ENCODE results near the gene ABI1. TPM values are rescaled to one million over a fixed set of nuclear protein-coding genes. Genes with fewer than 3 reads are reported as not detected.
A peak's percentile ranks its signal among the peaks of the same experiment; 100 is the strongest.
"Not testable (repeated sequence)": the region's sequence is repeated elsewhere in the genome, so short reads cannot be mapped to it uniquely, and the experiment has no call there.

Gene ABI1
- 39.4 and 62.5 TPM in 2 replicates for total RNA-seq (2014; rRNA removed; shearing (Covaris generic))

DNA sequence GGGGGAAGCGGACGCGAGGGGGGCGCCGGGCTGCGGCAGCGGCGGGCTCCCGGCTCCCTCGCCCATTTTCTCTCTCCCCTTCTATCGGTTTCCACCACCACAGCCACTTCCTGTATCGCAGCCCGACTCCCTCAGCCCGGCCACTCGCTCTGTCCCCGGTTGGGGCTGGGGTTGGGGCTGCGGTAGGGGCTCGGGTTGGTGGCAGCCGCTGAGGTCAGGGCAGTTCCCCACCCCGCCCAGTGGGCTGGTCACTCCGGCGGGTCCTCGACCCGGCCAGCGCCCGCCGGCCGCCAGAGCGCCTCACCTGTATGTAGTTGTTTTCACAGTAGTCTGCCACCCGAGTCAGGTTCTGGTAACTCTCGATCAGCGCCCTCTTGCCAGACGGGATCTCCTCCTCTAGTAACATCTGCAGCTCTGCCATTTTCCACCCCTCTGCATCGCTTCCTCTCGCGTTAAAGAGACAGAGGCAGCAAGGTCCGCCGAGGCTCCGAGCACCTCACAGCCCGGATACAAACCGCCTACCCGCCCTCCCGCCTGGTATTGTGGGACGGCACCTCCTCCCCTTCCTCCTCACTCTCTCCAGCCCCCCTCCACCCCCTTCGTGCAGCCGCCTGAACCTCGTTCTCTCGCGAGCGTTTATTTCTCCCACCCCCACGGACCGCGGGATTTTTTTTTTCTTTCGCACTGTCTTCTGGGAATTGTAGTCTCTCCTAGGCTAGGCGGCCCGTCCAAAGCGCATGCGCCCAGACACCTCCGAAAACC, at the start of gene ABI1:
Gene ABI1 (minus strand): TSS at position 516 of the 762 bp plus-strand sequence. CDS start 95 bp downstream, at position 421.
- Histone ChIP-seq H3K4me3 (peak within 1 kb of the TSS; percentile 78), H3K27ac (peak within 1 kb of the TSS; percentile 77), H3K9me3 (replicated peaks) (no peaks in the 10 kb centered on the region), H3K4me1 (replicated peaks) (peaks cover 13% of the 10 kb centered on the region), H3K36me3 (peaks cover 5% of the 10 kb centered on the region; the same call in 1 of the 2 replicates), H3K27me3 (replicated peaks) (no peaks in the 10 kb centered on the region; the same call in 1 of the 2 replicates)
- peak; percentile 98 to 99 for DNase-seq (ENCODE audit: low read depth in 1 of 2, low spot score in 2 of 2)

DNA sequence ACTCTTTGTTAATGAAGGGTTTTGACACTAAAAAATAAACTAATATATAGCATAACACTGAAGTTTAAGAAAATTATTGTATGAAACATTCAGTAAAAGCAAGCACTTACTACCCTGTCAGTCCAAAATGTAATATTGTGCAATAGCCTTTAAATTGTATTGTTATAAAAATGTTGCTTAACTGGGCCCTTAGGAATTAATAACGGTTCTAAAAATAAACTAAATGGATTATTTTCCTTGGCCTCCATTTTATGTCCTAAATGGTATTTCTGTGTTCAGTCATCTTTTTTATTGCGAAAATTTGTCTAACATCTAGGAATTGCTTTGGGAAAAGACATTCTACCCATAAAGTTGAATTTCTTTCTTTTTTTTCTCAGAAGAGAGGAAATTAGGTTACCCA, 49.0 kb upstream of the ABI1 start:
- no peaks in the 10 kb centered on the region for H3K36me3 ChIP-seq
- DNase-seq (ENCODE audit: low read depth in 1 of 2, low spot score in 2 of 2), result no peak
- no peaks in the 10 kb centered on the region for H3K9me3 ChIP-seq (replicated peaks)
- H3K27me3 ChIP-seq (replicated peaks), result no peaks in the 10 kb centered on the region
- H3K27ac ChIP-seq, result no peak overlapping the region
- H3K4me1 ChIP-seq (replicated peaks), result no peaks in the 10 kb centered on the region
- H3K4me3 ChIP-seq, result no peak overlapping the region

DNA sequence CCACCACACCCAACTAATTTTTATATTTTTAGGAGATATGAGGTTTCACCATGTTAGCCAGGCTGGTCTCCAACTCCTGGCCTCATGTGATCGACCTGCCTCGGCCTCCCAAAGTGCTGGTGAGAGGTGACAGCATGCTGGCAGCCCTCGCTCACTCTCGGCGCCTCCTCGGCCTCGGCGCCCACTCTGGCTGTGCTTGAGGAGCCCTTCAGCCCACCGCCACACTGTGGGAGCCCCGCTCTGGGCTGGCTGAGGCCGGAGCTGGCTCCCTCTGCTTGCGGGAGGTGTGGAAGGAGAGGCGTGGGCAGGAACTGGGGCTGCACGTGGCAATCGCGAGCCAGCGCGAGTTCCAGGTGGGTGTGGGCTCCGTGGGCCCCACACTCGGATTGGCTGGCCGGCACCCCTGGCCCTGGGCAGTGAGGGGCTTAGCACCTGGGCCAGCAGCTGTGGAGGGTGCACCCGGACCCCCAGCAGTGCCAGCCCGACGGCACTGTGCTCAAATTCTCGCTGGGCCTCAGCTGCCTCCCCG, 44.6 kb upstream of the ABI1 start:
- not testable (repeated sequence) for H3K4me3 ChIP-seq; H3K9me3 ChIP-seq (replicated peaks); DNase-seq (ENCODE audit: low read depth in 1 of 2, low spot score in 2 of 2); H3K36me3 ChIP-seq; H3K27ac ChIP-seq; H3K4me1 ChIP-seq (replicated peaks); H3K27me3 ChIP-seq (replicated peaks)

DNA sequence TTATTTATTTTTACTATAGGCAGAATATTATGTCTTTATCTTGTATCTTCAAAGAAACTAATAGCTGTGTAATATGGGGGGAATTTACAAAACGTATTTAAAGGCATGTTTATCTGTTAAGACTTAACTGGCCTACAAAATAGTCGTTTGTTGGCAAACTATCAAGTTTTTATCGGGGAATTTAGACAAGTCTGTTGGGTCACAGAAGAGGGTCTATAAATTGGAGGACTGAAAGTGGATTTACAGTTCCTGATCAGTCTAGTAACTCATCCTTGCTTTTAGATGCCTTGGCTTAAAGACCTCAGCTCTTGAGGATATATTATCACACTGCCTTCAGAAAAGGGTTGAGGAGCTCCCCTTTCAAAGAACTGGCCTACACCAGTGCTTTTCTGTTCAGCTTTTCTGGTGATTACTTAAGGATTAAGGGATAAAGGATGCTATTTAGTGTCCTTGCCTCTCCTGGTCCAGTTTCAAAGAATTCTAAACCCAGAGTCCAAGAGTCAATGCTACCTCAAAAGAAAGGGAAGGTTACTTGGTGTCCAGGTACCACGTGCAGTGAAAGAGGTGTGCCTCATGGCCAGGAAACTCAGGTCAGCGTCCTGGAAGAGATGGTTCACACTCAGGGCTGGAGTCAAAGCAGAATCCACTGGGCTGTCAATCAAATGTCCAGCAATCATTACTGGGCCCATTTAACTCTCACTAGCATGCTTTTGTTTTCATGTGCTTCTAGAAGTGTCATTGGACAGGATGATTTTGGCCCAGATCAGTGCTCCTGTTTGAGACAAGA, 42.9 kb upstream of the ABI1 start:
- DNase-seq (ENCODE audit: low read depth in 1 of 2, low spot score in 2 of 2), result no peak
- no peaks in the 10 kb centered on the region for H3K27me3 ChIP-seq (replicated peaks)
- no peaks in the 10 kb centered on the region for H3K9me3 ChIP-seq (replicated peaks)

DNA sequence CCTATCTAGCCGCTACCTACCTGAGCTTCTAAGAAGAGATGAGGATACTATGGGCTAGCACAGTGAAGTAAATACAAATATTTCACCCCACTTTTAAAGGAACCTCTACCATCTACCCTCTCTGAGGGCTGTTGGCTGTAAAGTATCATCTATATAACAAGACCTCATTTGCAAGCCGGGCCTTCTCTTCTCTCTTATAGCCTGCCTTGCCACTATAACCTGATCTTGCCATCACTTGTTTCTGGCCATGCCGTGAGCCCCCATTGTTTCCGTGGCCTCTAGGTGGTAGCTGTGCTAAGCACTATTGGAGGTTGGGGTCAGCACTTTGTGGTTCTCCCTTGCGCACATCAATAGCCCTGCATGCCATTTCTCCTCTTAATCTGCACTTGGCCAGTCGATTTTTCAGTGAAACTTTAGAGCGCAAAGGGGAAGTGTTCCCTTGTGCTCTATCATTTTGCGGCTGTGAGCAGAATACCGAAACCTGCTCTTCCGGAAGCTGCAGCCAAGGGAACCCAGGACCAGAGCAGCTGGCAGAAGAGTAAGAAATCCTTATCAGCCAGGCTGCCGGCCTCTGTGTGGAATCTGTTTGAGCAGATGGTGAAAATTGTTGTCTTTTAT, 31.7 kb upstream of the ABI1 start:
- H3K27me3 ChIP-seq (replicated peaks); H3K4me3 ChIP-seq; DNase-seq (ENCODE audit: low read depth in 1 of 2, low spot score in 2 of 2); H3K9me3 ChIP-seq (replicated peaks); H3K27ac ChIP-seq; H3K4me1 ChIP-seq (replicated peaks); H3K36me3 ChIP-seq: not testable (repeated sequence)

More for the DNA sequence above, 42.9 kb upstream of the ABI1 start:
- Histone ChIP-seq H3K4me1 (replicated peaks) (no peaks in the 10 kb centered on the region), H3K36me3 (no peaks in the 10 kb centered on the region), H3K4me3 (no peak overlapping the region), H3K27ac (no peak overlapping the region)

DNA sequence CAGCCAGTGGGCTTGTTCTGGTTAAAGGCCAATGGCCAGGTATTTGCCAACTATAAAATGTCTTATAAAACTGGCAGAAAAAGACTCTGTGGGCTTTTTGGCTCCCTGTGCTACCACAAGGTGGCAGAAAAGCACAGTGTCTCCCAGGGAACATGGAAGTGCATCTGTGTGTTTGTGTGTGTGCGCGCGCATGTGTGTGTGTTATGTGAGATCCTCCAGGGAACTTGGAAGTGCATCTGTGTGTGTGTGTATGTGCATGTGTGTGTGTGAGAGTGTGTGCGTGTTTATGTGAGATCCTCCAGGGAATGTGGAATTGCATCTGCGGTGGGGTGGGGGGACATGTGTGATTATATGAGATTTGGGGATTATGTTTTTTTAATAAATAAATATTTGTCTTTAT, 30.2 kb upstream of the ABI1 start:
- Histone ChIP-seq H3K27ac (no peak overlapping the region), H3K27me3 (replicated peaks) (no peaks in the 10 kb centered on the region), H3K4me3 (no peak overlapping the region), H3K36me3 (no peaks in the 10 kb centered on the region), H3K9me3 (replicated peaks) (no peaks in the 10 kb centered on the region), H3K4me1 (replicated peaks) (no peaks in the 10 kb centered on the region)
- DNase-seq (ENCODE audit: low read depth in 1 of 2, low spot score in 2 of 2), result peak; percentile 12 to 56

DNA sequence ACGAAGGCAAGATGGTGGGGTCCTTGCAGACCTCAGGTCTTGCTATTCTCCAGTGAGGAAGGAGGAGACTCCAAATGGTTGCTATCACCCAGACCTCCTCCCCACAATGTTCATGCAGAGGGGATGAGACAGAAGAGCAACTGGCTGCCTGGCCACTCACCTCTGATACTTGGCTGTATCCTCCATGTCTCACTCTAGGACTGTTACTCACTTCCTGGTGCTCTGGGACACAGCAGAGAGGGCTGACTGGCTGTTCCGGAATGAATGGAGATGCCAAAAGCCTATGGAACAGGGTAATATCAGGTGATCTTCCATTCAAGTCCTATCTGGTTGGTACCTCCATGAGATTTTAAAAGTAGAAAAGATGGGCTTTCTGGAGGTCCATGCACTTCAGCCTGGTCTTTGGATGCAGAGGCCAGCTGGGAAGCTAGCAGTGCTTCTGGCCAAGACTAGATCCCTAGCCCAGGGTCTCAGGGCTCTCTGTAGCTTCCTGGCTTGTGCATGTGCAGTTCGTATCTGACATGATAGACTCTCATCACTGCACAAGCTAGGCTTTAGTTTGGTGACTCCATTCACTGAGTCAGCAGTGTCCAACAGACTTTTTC, 27.0 kb upstream of the ABI1 start:
- DNase-seq (ENCODE audit: low read depth in 1 of 2, low spot score in 2 of 2), result no peak
- no peak overlapping the region for H3K27ac ChIP-seq
- H3K36me3 ChIP-seq, result no peaks in the 10 kb centered on the region

DNA sequence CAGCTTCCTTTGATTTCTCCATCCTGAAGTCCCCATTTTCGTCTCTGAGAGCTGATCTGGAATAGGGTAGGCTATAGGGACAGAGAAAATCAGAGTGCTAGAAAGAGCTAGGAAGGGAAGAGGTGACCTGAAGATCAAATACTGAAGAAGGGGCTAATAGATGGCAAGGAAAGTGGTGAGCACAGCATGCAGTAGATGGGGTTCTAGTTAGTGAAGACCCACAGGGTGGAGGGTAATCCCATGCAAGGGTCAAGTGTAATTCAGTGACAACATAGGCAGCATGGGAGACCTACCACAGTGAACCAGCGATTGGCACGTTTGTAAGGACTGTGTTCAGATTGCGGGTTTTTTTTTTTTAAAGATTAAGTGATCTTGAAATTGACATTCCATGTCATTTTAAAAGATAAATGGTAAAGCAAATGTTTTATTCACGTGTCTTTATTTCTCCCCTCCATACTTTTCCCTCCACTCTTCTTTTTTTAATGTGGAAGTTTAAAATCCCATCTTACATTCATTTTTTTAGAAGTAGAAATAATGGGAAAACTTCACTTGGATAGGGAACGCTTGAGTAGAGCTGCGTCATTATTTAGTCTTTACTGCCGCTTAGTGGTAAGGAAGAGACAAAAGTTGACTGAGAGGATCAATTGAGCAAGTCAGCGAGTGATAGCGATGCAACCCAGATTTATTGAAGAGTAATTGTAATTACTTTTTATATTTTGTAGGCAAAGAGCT, 21.0 kb upstream of the ABI1 start:
- H3K4me1 ChIP-seq (replicated peaks), result no peaks in the 10 kb centered on the region
- H3K36me3 ChIP-seq, result no peaks in the 10 kb centered on the region
- H3K4me3 ChIP-seq, result no peak overlapping the region
- no peaks in the 10 kb centered on the region for H3K9me3 ChIP-seq (replicated peaks)
- H3K27me3 ChIP-seq (replicated peaks), result peaks cover 7% of the 10 kb centered on the region; the same call in 1 of the 2 replicates
- H3K27ac ChIP-seq, result no peak overlapping the region
- DNase-seq (ENCODE audit: low read depth in 1 of 2, low spot score in 2 of 2), result peak in 1 of 2 experiments; percentile 41

More for the DNA sequence above, 27.0 kb upstream of the ABI1 start:
- H3K4me3 ChIP-seq, result no peak overlapping the region
- no peaks in the 10 kb centered on the region for H3K4me1 ChIP-seq (replicated peaks)
- 0 out of 2 replicates have a peak, but pooled peaks cover 3% of the 10 kb centered on the region for H3K27me3 ChIP-seq (replicated peaks)
- H3K9me3 ChIP-seq (replicated peaks), result no peaks in the 10 kb centered on the region

DNA sequence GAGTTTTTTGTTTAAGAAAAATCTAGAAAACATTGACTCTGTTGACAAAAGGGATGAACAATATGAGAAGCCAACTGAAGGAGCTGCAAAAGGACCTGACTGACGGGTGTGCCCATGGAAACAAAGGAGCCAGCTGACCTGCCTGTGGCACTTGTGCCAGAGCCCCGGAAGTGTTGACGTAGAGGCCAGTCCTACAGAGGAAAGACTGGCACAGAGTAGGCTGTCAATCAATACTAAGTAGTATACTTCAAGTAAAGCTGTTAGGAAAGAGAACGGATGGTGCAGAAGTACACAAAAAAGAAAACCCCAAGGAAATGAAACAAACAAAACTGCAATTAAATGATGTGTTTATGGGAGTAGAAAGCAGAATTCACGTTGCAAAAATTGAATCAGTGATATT, 19.0 kb upstream of the ABI1 start:
- Histone ChIP-seq H3K36me3 (no peaks in the 10 kb centered on the region), H3K4me1 (replicated peaks) (no peaks in the 10 kb centered on the region), H3K9me3 (replicated peaks) (no peaks in the 10 kb centered on the region), H3K4me3 (no peak overlapping the region), H3K27me3 (replicated peaks) (peaks cover 3% of the 10 kb centered on the region; the same call in 1 of the 2 replicates), H3K27ac (no peak overlapping the region)
- no peak for DNase-seq (ENCODE audit: low read depth in 1 of 2, low spot score in 2 of 2)

DNA sequence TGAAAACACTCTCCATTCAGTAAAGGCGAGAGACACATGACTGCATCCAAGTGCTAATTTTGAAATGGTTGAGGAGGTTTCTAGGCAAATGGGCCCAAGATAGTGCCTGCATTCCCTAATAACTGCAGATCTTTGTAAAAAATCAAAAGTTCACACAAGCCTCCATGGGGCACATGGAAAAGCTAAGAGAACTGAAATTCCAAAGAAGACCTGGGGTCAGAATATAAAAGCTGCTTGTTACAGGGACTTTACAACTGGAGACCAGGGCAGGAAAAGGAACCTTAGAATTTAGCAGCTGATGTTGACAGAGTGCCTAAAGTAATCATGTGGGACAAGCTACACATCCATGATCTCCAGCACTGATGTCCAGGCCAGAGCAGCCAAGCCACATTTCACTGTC, 10.0 kb upstream of the ABI1 start:
- no peak overlapping the region for H3K4me3 ChIP-seq
- H3K36me3 ChIP-seq, result no peaks in the 10 kb centered on the region
- 0 out of 2 replicates have a peak, but pooled peaks cover 6% of the 10 kb centered on the region for H3K4me1 ChIP-seq (replicated peaks)
- no peaks in the 10 kb centered on the region for H3K9me3 ChIP-seq (replicated peaks)
- H3K27ac ChIP-seq, result no peak overlapping the region
- H3K27me3 ChIP-seq (replicated peaks), result no peaks in the 10 kb centered on the region
- DNase-seq (ENCODE audit: low read depth in 1 of 2, low spot score in 2 of 2), result no peak

DNA sequence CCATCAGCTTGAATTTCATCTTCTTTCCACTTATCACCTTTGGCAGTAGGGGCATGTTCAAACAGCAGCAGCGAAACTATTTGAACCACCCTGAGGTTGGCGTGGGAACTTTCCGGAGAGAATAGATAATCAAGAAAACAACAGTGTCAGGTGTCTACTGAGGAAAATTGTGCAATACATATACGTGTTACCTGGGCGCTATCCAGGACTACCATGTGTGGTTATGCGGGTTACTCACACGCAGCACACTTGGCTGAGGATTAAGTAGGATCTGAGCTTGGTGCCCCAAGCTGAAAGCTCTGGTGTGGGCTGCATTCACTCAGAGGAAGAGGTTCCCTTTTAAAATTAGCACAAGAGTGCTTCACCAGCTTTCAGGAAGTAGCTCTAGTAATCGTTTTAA, 8.8 kb upstream of the ABI1 start:
- H3K27ac ChIP-seq, result no peak overlapping the region
- no peak overlapping the region for H3K4me3 ChIP-seq
- DNase-seq (ENCODE audit: low read depth in 1 of 2, low spot score in 2 of 2), result no peak
- H3K9me3 ChIP-seq (replicated peaks), result no peaks in the 10 kb centered on the region
- H3K4me1 ChIP-seq (replicated peaks), result 0 out of 2 replicates have a peak, but pooled peaks cover 6% of the 10 kb centered on the region
- H3K36me3 ChIP-seq, result no peaks in the 10 kb centered on the region
- no peaks in the 10 kb centered on the region for H3K27me3 ChIP-seq (replicated peaks)

DNA sequence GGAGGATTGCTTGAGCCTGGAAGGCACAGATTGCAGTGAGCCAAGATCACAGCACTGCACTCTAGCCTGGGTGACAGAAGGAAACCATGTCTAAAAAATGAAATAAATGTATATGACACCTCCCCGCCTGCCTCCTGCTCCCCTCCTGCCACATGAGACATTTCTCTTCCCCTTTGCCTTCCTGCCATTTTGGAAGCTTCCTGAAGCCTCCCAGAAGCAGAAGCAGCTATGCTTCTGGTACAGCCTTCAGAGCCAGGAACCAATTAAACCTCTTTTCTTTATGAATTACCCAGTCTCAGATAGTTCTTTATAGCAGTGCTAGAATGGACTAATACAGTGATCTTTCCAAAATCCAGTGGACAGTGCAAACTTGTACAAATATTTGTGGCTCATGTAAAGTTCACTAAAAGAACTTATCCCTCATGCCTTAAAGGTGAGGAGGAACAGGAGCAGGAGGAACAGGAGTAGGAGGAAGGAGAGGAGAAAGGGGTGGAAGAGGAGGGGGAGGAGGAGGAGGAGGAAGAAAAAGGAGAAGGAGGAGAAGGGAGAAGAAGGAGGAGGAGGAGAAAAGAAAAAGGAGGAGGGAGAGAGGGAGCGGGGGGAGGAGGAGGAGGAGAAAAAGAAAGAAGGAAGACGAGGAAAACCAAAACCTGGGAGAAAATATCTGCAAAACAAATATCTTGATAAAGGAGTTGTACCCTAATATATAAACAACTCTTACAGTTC, 2.8 kb upstream of the ABI1 start:
- Histone ChIP-seq H3K4me3 (no peak overlapping the region), H3K27ac (no peak overlapping the region), H3K27me3 (replicated peaks) (no peaks in the 10 kb centered on the region; the same call in 1 of the 2 replicates), H3K9me3 (replicated peaks) (no peaks in the 10 kb centered on the region), H3K36me3 (peaks cover 5% of the 10 kb centered on the region; the same call in 1 of the 2 replicates), H3K4me1 (replicated peaks) (peaks cover 16% of the 10 kb centered on the region)
- DNase-seq (ENCODE audit: low read depth in 1 of 2, low spot score in 2 of 2), result no peak

Data from SJSA1 (cell line).